ENCODE data around the gene TMEM167A.

The TMEM167A gene

GRCh38 chr5:83009408-83009807, 67.8 kb downstream of the TMEM167A start:
- no peak for DNase-seq (ENCODE audit: low read depth)
- TF ChIP-seq CTCF (IDR thresholded peaks at IDR 0.05; ENCODE audit: insufficient read depth, low read depth, low read length, missing control alignments): no peak
- no peak overlapping the region for H3K4me3 ChIP-seq (ENCODE audit: low read length)

GRCh38 chr5:83007755-83008154, 69.4 kb downstream of the TMEM167A start:
- no peak for TF ChIP-seq CTCF (IDR thresholded peaks at IDR 0.05; ENCODE audit: insufficient read depth, low read depth, low read length, missing control alignments)
- no peak for DNase-seq (ENCODE audit: low read depth)

GRCh38 chr5:83006683-83007283, 70.4 kb downstream of the TMEM167A start:
- TF ChIP-seq CTCF (IDR thresholded peaks at IDR 0.05; ENCODE audit: insufficient read depth, low read depth, low read length, missing control alignments): no peak
- H3K4me3 ChIP-seq (ENCODE audit: low read length): no peak overlapping the region
- no peak for DNase-seq (ENCODE audit: low read depth)

More at GRCh38 chr5:83007755-83008154, 69.4 kb downstream of the TMEM167A start:
- H3K4me3 ChIP-seq (ENCODE audit: low read length): no peak overlapping the region

GRCh38 chr5:83003791-83004190, 73.4 kb downstream of the TMEM167A start:
- no peak for DNase-seq (ENCODE audit: low read depth)
- no peak for TF ChIP-seq CTCF (IDR thresholded peaks at IDR 0.05; ENCODE audit: insufficient read depth, low read depth, low read length, missing control alignments)
- no peak overlapping the region for H3K4me3 ChIP-seq (ENCODE audit: low read length)

Measured in epithelial cell of esophagus (primary cell).